HG03196 (cell line): ENCODE data around the gene SCN1B.
"Not testable (repeated sequence)": the region's sequence is repeated elsewhere in the genome, so short reads cannot be mapped to it uniquely, and the experiment has no call there.

ENCODE experiments used
- ATAC-seq: cut with Tn5 transposase; IDR thresholded peaks from one replicate; pipeline ENCODE4 v1.9.1; 2021; ENCODE audit not compliant: unreplicated experiment

The SCN1B gene

GRCh38 chr19:35015954-35016351 lies 14.3 kb upstream of the SCN1B start:
- no peak for ATAC-seq

GRCh38 chr19:35017507-35017906 lies 12.8 kb upstream of the SCN1B start:
- ATAC-seq = no peak

- ATAC-seq = no peak
Observed at GRCh38 chr19:35018379-35018778, 11.9 kb upstream of the SCN1B start.

GRCh38 chr19:35019144-35019543 lies 11.1 kb upstream of the SCN1B start:
- no peak for ATAC-seq

- ATAC-seq = no peak
Observed at GRCh38 chr19:35021016-35021415, 9.3 kb upstream of the SCN1B start.

- ATAC-seq = no peak
Observed at GRCh38 chr19:35021596-35021995, 8.7 kb upstream of the SCN1B start.

- ATAC-seq = no peak
Observed at GRCh38 chr19:35022460-35022859, 7.8 kb upstream of the SCN1B start.

- no peak for ATAC-seq
Observed at GRCh38 chr19:35023428-35023827, 6.8 kb upstream of the SCN1B start.

GRCh38 chr19:35024095-35024494 lies 6.2 kb upstream of the SCN1B start:
- ATAC-seq = no peak

GRCh38 chr19:35025969-35026368 lies 4.3 kb upstream of the SCN1B start:
- no peak for ATAC-seq

GRCh38 chr19:35026418-35026817 lies 3.9 kb upstream of the SCN1B start:
- no peak for ATAC-seq

- no peak for ATAC-seq
Observed at GRCh38 chr19:35027009-35027408, 3.3 kb upstream of the SCN1B start.

- no peak for ATAC-seq
Observed at GRCh38 chr19:35027851-35028599, 2.2 kb upstream of the SCN1B start.

GRCh38 chr19:35028600-35028885 lies 1.7 kb upstream of the SCN1B start:
- ATAC-seq = not testable (repeated sequence)

- ATAC-seq = not testable (repeated sequence)
Observed at GRCh38 chr19:35029275-35029736, 964 bp upstream of the SCN1B start.

GRCh38 chr19:35029737-35030256 lies 473 bp upstream of the SCN1B start:
- no peak for ATAC-seq

GRCh38 chr19:35031072-35031881 lies 1.0 kb downstream of the SCN1B start:
- no peak for ATAC-seq

- ATAC-seq = no peak
Observed at GRCh38 chr19:35032356-35032865, 2.1 kb downstream of the SCN1B start.

GRCh38 chr19:35033067-35034004 lies 3.1 kb downstream of the SCN1B start:
- ATAC-seq = no peak

- ATAC-seq = no peak
Observed at GRCh38 chr19:35034005-35034502, 3.8 kb downstream of the SCN1B start.
